Astrocyte (in vitro differentiated cells and primary cell): ENCODE measurements around the gene MIGA1. TPM values are rescaled to one million over a fixed set of nuclear protein-coding genes. Genes with fewer than 3 reads are reported as not detected.

Experiments
- DNase-seq: peaks from one replicate; pipeline ENCODE4 v3.0.0-alpha.2; 2010; ENCODE audit warnings: low read depth
- FAIRE-seq: peaks from 2 replicates; lab custom pipeline; 2011; peaks lifted over from hg19 to GRCh38; lab: Jason Lieb, UNC
- H2AFZ ChIP-seq: 2 replicates; pipeline ENCODE4 v1.6.0; 2012; ENCODE audit warnings: low read depth, low read length, inconsistent platforms
- H3K27ac ChIP-seq: 2 replicates; pipeline ENCODE4 v1.5.1; 2011; ENCODE audit warnings: low read depth, low read length, inconsistent platforms
- H3K27me3 ChIP-seq: 2 replicates; pipeline ENCODE4 v1.6.0; 2011; ENCODE audit warnings: low read length, inconsistent platforms; ENCODE audit not compliant: insufficient read depth
- H3K36me3 ChIP-seq: 2 replicates; pipeline ENCODE4 v1.5.1; 2011; ENCODE audit warnings: low read length, inconsistent platforms; ENCODE audit not compliant: insufficient read depth
- H3K4me1 ChIP-seq: 2 replicates; pipeline ENCODE4 v1.5.1; 2011; ENCODE audit warnings: low read length, inconsistent platforms; ENCODE audit not compliant: insufficient read depth
- H3K4me2 ChIP-seq: 2 replicates; pipeline ENCODE4 v1.6.0; 2012; ENCODE audit warnings: low read length, inconsistent platforms
- H3K4me3 ChIP-seq: 2 replicates; pipeline ENCODE4 v1.5.1; 2011; ENCODE audit warnings: low read depth, mild to moderate bottlenecking, low read length, inconsistent platforms; ENCODE audit not compliant: insufficient read depth
- H3K79me2 ChIP-seq: 2 replicates; pipeline ENCODE4 v1.6.0; 2012; ENCODE audit warnings: mild to moderate bottlenecking, low read length, inconsistent platforms; ENCODE audit not compliant: insufficient read depth
- H3K9ac ChIP-seq: 2 replicates; pipeline ENCODE4 v1.6.0; 2012; ENCODE audit warnings: mild to moderate bottlenecking, low read length, inconsistent platforms
- H3K9me3 ChIP-seq: 2 replicates; pipeline ENCODE4 v1.5.1; 2012; ENCODE audit warnings: low read depth, mild to moderate bottlenecking, low read length, inconsistent platforms; ENCODE audit not compliant: insufficient read depth
- H4K20me1 ChIP-seq: 2 replicates; pipeline ENCODE4 v1.6.0; 2012; ENCODE audit warnings: low read length, inconsistent platforms; ENCODE audit not compliant: insufficient read depth
- H3K27ac Mint-ChIP-seq: one replicate; pipeline ENCODE4 v1.8.0; 2021; ENCODE audit warnings: mild to moderate bottlenecking, mixed read lengths; ENCODE audit not compliant: unreplicated experiment
- H3K27me3 Mint-ChIP-seq: one replicate; pipeline ENCODE4 v1.8.0; 2021; ENCODE audit warnings: low read depth, mixed read lengths; ENCODE audit not compliant: unreplicated experiment
- H3K36me3 Mint-ChIP-seq: one replicate; pipeline ENCODE4 v1.8.0; 2021; ENCODE audit warnings: low read depth, mixed read lengths; ENCODE audit not compliant: unreplicated experiment
- H3K4me1 Mint-ChIP-seq: one replicate; pipeline ENCODE4 v1.8.0; 2021; ENCODE audit warnings: low read depth, mixed read lengths; ENCODE audit not compliant: unreplicated experiment
- H3K4me3 Mint-ChIP-seq: one replicate; pipeline ENCODE4 v1.8.0; 2021; ENCODE audit warnings: mild to moderate bottlenecking, moderate library complexity, mixed read lengths; ENCODE audit not compliant: unreplicated experiment
- H3K9me3 Mint-ChIP-seq: one replicate; pipeline ENCODE4 v1.8.0; 2021; ENCODE audit warnings: mild to moderate bottlenecking, mixed read lengths; ENCODE audit not compliant: unreplicated experiment
- CTCF ChIP-seq: IDR thresholded peaks from 2 replicates; pipeline ENCODE4 v1.5.1; 2011; ENCODE audit warnings: low read depth, mild to moderate bottlenecking, inconsistent platforms, low read length, moderate library complexity; ENCODE audit not compliant: insufficient read depth
- EZH2 ChIP-seq: IDR thresholded peaks from 2 replicates; pipeline ENCODE4 v1.6.1; 2012; ENCODE audit warnings: mild to moderate bottlenecking, low read length, inconsistent platforms; ENCODE audit not compliant: insufficient read depth
- total RNA-seq: library from RNA; stranded (reverse); gene quantifications from 2 replicates; pipeline ENCODE4 v1.2.1, GENCODE V29; 2021

The MIGA1 gene
- total RNA-seq, 1 donor from 2014 or later, result 17.7 TPM

GRCh38 chr1:77831566-77831965 is 52.1 kb downstream of the MIGA1 start:
- Histone ChIP-seq H4K20me1 (no peaks in the 10 kb centered on the region), H2AFZ (no peak overlapping the region), H3K9me3 (no peaks in the 10 kb centered on the region), H3K79me2 (no peaks in the 10 kb centered on the region), H3K36me3 (no peaks in the 10 kb centered on the region), H3K4me3 (no peak overlapping the region), H3K27me3 (no peaks in the 10 kb centered on the region), H3K27ac (peak overlapping the region; percentile 93), H3K4me2 (peak overlapping the region; percentile 72), H3K9ac (peak overlapping the region; percentile 79), H3K4me1 (peaks cover 45% of the 10 kb centered on the region)
- Mint-ChIP-seq H3K27ac (no peak overlapping the region), H3K9me3 (no peaks in the 10 kb centered on the region), H3K27me3 (no peaks in the 10 kb centered on the region), H3K4me3 (no peak overlapping the region), H3K36me3 (peaks cover 6% of the 10 kb centered on the region), H3K4me1 (peaks cover 17% of the 10 kb centered on the region)
- peak; percentile 54 for FAIRE-seq
- peak; percentile 32 for DNase-seq
- TF ChIP-seq EZH2 (no peak), CTCF (no peak)

DNA sequence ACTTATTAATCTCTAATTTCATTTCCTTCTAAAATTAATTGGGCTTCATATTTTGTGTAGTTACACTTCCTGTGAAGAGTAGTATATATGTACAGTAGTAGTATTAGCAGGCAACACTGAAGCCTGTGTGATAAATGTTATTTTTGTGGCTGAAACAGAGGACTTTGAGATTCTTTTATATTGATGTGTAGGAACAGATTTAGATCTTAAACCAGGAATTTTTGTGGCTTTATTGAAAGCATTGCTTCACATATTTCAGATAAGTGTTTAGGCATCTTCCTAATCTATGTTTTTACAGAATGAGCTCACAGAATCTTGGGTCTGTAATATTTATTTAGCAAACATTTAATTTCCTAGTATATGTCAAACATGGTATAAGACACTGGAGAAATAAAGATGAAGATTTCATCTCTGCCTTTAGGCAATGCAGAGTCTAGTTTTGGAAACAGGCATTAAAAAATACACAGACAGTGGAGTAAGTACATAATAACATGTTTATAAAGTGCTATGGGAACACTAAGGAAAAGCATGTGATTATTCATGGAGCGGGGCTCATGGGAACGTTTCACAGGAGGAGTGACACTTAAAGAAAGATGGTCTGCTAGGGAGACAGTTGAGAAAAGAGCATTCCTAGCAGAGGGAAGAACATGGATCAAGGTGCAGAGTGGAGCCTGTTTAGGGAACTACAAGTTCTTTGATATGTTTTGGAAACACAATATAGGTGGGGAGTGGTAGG is 52.7 kb downstream of the MIGA1 start:
- Mint-ChIP-seq H3K27me3 (no peaks in the 10 kb centered on the region), H3K4me3 (no peak overlapping the region), H3K36me3 (peaks cover 4% of the 10 kb centered on the region), H3K4me1 (peaks cover 17% of the 10 kb centered on the region), H3K27ac (peak overlapping the region; percentile 30), H3K9me3 (no peaks in the 10 kb centered on the region)
- Histone ChIP-seq H2AFZ (no peak overlapping the region), H3K4me2 (peak overlapping the region; percentile 72), H3K9me3 (no peaks in the 10 kb centered on the region), H3K4me3 (no peak overlapping the region), H3K9ac (peak overlapping the region; percentile 79), H3K79me2 (no peaks in the 10 kb centered on the region), H3K36me3 (no peaks in the 10 kb centered on the region), H3K4me1 (peaks cover 45% of the 10 kb centered on the region), H3K27ac (peak overlapping the region; percentile 93), H3K27me3 (no peaks in the 10 kb centered on the region), H4K20me1 (no peaks in the 10 kb centered on the region)
- DNase-seq (peak; percentile 84), FAIRE-seq (peak; percentile 87)
- TF ChIP-seq EZH2, result no peak
- no peak for TF ChIP-seq CTCF

DNA sequence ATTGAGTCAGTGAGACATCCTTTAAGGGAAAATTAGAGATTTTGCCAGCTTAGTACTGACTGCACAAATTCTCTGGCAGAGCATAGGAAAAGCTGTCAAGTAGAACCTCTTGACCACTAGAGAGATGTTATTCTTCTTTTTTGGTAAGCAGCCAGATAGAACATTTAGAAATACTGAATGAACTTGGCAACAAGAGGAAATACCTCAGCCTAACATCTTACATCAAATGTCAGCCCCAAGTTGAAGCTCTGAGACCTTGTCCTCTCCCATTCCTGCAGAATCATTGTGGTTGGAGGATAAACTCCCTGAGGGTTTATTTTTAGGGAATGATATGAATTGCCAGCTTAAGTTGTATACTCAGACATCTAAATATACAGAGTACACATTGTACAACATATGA is 53.5 kb downstream of the MIGA1 start:
- TF ChIP-seq CTCF, result no peak
- no peak for TF ChIP-seq EZH2
- Histone ChIP-seq H3K27ac (peak overlapping the region; percentile 93), H3K4me1 (peaks cover 45% of the 10 kb centered on the region), H3K9me3 (no peaks in the 10 kb centered on the region), H3K4me2 (peak overlapping the region; percentile 72), H3K27me3 (no peaks in the 10 kb centered on the region), H3K9ac (peak overlapping the region; percentile 79), H3K4me3 (no peak overlapping the region), H3K79me2 (no peaks in the 10 kb centered on the region), H2AFZ (no peak overlapping the region), H4K20me1 (no peaks in the 10 kb centered on the region), H3K36me3 (no peaks in the 10 kb centered on the region)
- Mint-ChIP-seq H3K36me3 (peaks cover 3% of the 10 kb centered on the region), H3K4me1 (peaks cover 17% of the 10 kb centered on the region), H3K27ac (peak overlapping the region; percentile 30), H3K4me3 (no peak overlapping the region), H3K9me3 (no peaks in the 10 kb centered on the region), H3K27me3 (no peaks in the 10 kb centered on the region)
- FAIRE-seq (peak; percentile 100), DNase-seq (peak; percentile 98)
